DND-41 (cell line): Measurements from ENCODE around the gene PITX1.

ENCODE experiments used
- ATAC-seq: fragments of 200-7000 bp; cut with Tn5 transposase; 3 replicates; pipeline ENCODE4 v1.9.1; 2021; ENCODE audit warnings: low read depth; ENCODE audit not compliant: insufficient read depth
- DNase-seq: peaks from one replicate; pipeline ENCODE4 v3.0.0-alpha.2; 2020
- H2AFZ ChIP-seq: 2 replicates; pipeline ENCODE4 v1.6.0; 2012; ENCODE audit warnings: low read depth, low read length
- H3K27ac ChIP-seq: 2 replicates; pipeline ENCODE4 v1.5.1; 2012; ENCODE audit warnings: low read length, inconsistent platforms
- H3K27me3 ChIP-seq: fragments of 200-600 bp; sonication (generic); 2 replicates; pipeline ENCODE4 v1.6.0; 2012; ENCODE audit warnings: low read length, mild to moderate bottlenecking, inconsistent platforms; ENCODE audit not compliant: insufficient read depth, poor library complexity
- H3K36me3 ChIP-seq: 2 replicates; pipeline ENCODE4 v1.5.1; 2012; ENCODE audit warnings: low read length, inconsistent platforms; ENCODE audit not compliant: insufficient read depth
- H3K4me1 ChIP-seq: 2 replicates; pipeline ENCODE4 v1.5.1; 2012; ENCODE audit warnings: mild to moderate bottlenecking, low read length; ENCODE audit not compliant: insufficient read depth
- H3K4me2 ChIP-seq: 2 replicates; pipeline ENCODE4 v1.6.0; 2012; ENCODE audit warnings: mild to moderate bottlenecking, moderate library complexity, low read length, inconsistent platforms; ENCODE audit not compliant: insufficient read depth
- H3K4me3 ChIP-seq, 2 experiments: fragments of 200-600 bp in 1 of 2; shearing (Covaris generic) in 1 of 2; 2 replicates each; pipeline ENCODE4 v1.5.1; 2012 to 2016; ENCODE audit warnings: inconsistent platforms in 2 of 2, low read length in 2 of 2, mild to moderate bottlenecking in 2 of 2, low read depth in 1 of 2, moderate library complexity in 1 of 2
- H3K79me2 ChIP-seq: 2 replicates; pipeline ENCODE4 v1.6.0; 2012; ENCODE audit warnings: low read length, inconsistent platforms; ENCODE audit not compliant: insufficient read depth
- H3K9ac ChIP-seq: 2 replicates; pipeline ENCODE4 v1.6.0; 2012; ENCODE audit warnings: low read depth, mild to moderate bottlenecking, inconsistent platforms, low read length, moderate library complexity
- H3K9me3 ChIP-seq: 2 replicates; pipeline ENCODE4 v1.5.1; 2012; ENCODE audit warnings: low read length, moderate library complexity, mild to moderate bottlenecking, inconsistent platforms; ENCODE audit not compliant: insufficient read depth, severe bottlenecking
- H4K20me1 ChIP-seq: 2 replicates; pipeline ENCODE4 v1.6.0; 2012; ENCODE audit warnings: low read length; ENCODE audit not compliant: insufficient read depth
- EZH2 ChIP-seq: IDR thresholded peaks from 3 replicates; pipeline ENCODE4 v1.6.1; 2012; ENCODE audit warnings: borderline replicate concordance, low read depth, mild to moderate bottlenecking, moderate library complexity, low read length, inconsistent platforms; ENCODE audit not compliant: severe bottlenecking
- TF ChIP-seq, protein P1 (sequence below): IDR thresholded peaks from 2 replicates; pipeline ENCODE4 v1.5.1; 2012; ENCODE audit warnings: borderline replicate concordance, low read length, moderate library complexity, mild to moderate bottlenecking; ENCODE audit not compliant: poor library complexity, severe bottlenecking; ENCODE audit errors: extremely low read depth

PITX1 gene

DNA sequence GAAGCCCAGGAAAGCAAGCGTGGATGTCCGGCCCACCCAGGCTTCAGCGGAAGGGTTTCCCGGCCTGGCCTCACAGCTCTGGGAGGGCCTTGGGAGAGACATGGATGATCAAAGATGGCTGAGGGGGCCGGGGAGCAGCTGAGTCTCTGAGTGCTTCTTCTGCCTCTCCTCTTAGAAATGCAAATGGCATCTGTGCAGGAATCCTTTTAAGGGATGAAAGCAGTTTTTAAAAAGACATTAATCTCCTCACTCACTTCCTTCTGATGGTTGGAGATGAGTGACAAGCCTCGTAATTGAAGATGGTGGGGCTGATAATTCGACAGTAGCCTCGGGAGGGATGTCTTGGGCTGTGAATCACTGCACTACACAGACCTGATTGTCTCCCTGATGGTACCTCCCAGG is 24.3 kb upstream of the PITX1 start:
- H3K4me3 ChIP-seq, result no peak overlapping the region
- H3K27ac ChIP-seq, result no peak overlapping the region
- no peaks in the 10 kb centered on the region for H3K9me3 ChIP-seq
- no peak overlapping the region for H3K9ac ChIP-seq
- no peaks in the 10 kb centered on the region for H3K36me3 ChIP-seq
- peaks cover 2% of the 10 kb centered on the region for H3K4me1 ChIP-seq
- H2AFZ ChIP-seq, result no peak overlapping the region
- DNase-seq, result no peak
- H3K4me2 ChIP-seq, result no peak overlapping the region
- H3K79me2 ChIP-seq, result no peaks in the 10 kb centered on the region
- no peak for TF ChIP-seq EZH2
- TF ChIP-seq, protein P1, sequence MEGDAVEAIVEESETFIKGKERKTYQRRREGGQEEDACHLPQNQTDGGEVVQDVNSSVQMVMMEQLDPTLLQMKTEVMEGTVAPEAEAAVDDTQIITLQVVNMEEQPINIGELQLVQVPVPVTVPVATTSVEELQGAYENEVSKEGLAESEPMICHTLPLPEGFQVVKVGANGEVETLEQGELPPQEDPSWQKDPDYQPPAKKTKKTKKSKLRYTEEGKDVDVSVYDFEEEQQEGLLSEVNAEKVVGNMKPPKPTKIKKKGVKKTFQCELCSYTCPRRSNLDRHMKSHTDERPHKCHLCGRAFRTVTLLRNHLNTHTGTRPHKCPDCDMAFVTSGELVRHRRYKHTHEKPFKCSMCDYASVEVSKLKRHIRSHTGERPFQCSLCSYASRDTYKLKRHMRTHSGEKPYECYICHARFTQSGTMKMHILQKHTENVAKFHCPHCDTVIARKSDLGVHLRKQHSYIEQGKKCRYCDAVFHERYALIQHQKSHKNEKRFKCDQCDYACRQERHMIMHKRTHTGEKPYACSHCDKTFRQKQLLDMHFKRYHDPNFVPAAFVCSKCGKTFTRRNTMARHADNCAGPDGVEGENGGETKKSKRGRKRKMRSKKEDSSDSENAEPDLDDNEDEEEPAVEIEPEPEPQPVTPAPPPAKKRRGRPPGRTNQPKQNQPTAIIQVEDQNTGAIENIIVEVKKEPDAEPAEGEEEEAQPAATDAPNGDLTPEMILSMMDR, result no peak
- ATAC-seq, result no peak
- H4K20me1 ChIP-seq, result no peaks in the 10 kb centered on the region
- H3K27me3 ChIP-seq, result no peaks in the 10 kb centered on the region

DNA sequence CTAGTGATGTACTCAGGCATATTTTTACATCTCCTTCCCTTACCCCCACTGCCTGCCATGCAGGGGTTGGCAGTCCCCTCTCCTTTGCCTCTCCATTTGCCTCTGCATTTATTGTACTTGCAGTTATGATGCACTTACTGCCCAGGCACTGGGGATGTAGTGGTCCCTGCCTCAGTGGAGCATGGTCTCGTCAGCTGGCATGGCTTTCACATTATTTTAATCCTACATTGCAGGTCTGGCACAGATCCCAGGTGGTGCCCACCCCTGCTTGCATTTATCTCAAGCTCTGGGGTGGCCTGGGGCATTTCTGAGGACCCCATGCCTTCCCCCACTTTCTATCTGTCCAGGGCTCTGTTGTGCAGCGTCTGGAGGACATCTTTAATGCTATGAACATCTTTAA is 23.2 kb upstream of the PITX1 start:
- Histone ChIP-seq H3K27me3 (no peaks in the 10 kb centered on the region), H3K9ac (no peak overlapping the region), H3K9me3 (no peaks in the 10 kb centered on the region), H3K79me2 (no peaks in the 10 kb centered on the region), H3K4me2 (no peak overlapping the region), H4K20me1 (no peaks in the 10 kb centered on the region), H2AFZ (no peak overlapping the region), H3K36me3 (no peaks in the 10 kb centered on the region), H3K4me1 (peaks cover 6% of the 10 kb centered on the region), H3K27ac (no peak overlapping the region), H3K4me3 (no peak overlapping the region)
- no peak for ATAC-seq
- no peak for TF ChIP-seq EZH2
- TF ChIP-seq, protein P1, result no peak
- DNase-seq, result no peak

DNA sequence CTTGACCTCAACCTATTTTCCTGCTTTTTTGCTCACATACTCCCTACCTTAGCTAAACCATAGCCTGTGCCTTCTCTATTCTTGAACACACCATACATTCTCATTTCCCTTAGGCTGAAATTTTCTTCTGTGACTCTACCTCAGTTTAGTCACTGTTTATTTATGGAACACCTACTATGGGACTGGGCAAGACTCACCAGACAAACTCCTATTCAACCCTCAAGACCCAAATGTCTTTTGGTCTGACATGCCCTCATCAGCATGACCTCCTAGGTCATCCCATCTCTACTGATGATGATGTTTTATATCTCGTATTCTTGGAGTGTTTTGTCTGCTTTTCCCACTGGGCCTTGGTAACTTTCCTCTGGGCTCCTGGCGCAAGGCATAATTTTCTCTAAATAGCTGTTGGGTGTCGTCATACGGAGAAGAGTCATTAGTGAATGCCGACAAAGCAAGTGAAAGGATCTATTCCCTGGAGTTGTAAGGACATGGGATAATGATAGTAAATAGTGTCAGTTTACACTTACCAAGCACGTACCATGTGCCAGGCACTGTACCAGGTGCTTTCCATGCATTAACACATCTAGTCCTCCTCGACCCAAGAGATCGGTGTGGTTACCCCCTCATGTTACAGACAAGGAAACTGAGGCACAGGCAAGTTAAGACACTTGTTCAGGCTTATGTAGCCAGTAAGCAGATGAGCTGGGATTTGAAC is 22.4 kb upstream of the PITX1 start:
- Histone ChIP-seq H3K27me3 (no peaks in the 10 kb centered on the region), H2AFZ (no peak overlapping the region), H3K4me1 (peaks cover 6% of the 10 kb centered on the region), H3K4me3 (no peak overlapping the region), H4K20me1 (no peaks in the 10 kb centered on the region), H3K4me2 (no peak overlapping the region), H3K9me3 (no peaks in the 10 kb centered on the region), H3K27ac (no peak overlapping the region), H3K79me2 (no peaks in the 10 kb centered on the region), H3K9ac (no peak overlapping the region), H3K36me3 (no peaks in the 10 kb centered on the region)
- no peak for ATAC-seq
- no peak for DNase-seq
- no peak for TF ChIP-seq EZH2
- TF ChIP-seq, protein P1, result no peak
